Measurements from ENCODE around the gene MARCHF10.

DNA sequence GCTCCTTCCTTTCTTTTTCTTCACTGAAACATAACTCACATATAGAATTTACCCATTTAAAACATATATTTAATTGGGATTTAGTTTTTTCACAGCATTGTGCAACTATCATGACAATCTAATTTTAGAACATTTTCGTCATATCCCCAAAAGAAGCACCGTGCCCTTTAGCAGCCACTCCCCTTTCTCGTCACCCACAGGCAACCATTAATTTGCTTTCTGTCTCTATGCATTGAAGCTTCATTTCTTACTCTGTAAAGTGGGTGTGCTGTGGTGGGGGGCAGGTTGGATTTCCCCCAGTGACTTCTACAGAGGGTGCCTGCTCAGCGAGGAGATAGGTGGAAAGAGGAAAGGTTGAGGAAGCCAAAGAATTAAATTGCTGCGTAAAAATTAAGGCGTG is 144.8 kb downstream of the MARCHF10 start:
- TF ChIP-seq, protein P1, sequence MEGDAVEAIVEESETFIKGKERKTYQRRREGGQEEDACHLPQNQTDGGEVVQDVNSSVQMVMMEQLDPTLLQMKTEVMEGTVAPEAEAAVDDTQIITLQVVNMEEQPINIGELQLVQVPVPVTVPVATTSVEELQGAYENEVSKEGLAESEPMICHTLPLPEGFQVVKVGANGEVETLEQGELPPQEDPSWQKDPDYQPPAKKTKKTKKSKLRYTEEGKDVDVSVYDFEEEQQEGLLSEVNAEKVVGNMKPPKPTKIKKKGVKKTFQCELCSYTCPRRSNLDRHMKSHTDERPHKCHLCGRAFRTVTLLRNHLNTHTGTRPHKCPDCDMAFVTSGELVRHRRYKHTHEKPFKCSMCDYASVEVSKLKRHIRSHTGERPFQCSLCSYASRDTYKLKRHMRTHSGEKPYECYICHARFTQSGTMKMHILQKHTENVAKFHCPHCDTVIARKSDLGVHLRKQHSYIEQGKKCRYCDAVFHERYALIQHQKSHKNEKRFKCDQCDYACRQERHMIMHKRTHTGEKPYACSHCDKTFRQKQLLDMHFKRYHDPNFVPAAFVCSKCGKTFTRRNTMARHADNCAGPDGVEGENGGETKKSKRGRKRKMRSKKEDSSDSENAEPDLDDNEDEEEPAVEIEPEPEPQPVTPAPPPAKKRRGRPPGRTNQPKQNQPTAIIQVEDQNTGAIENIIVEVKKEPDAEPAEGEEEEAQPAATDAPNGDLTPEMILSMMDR (IDR thresholded peaks at IDR 0.05) = no peak
- no peak for TF ChIP-seq EZH2phosphoT487 (IDR thresholded peaks at IDR 0.05)

All from neural progenitor cell (in vitro differentiated cells).